Activated CD4-positive, alpha-beta T cell treated with anti-CD3 and anti-CD28 coated beads for 36 hours (primary cell): ENCODE measurements around the gene PTPN9. TPM values are rescaled to one million over a fixed set of nuclear protein-coding genes. Genes with fewer than 3 reads are reported as not detected.
A peak's percentile ranks its signal among the peaks of the same experiment; 100 is the strongest.
"Not testable (repeated sequence)": the region's sequence is repeated elsewhere in the genome, so short reads cannot be mapped to it uniquely, and the experiment has no call there.

ENCODE experiments used
- ATAC-seq: fragments of 200-7000 bp; cut with Tn5 transposase; one replicate; pipeline ENCODE4 v1.10.0; 2021; ENCODE audit warnings: mild to moderate bottlenecking, moderate library complexity
- CTCF ChIA-PET: fragments of 350-600 bp; sonication (Branson Sonifier 250); formaldehyde crosslinking; loops from one replicate; lab custom pipeline; 2021; ENCODE audit warnings: antibody characterized with exemption; lab: Charles Lee
- POLR2A ChIA-PET: fragments of 350-600 bp; sonication (Branson Sonifier 250); formaldehyde crosslinking; loops from one replicate; lab custom pipeline; 2021; ENCODE audit warnings: antibody characterized with exemption, inconsistent platforms; lab: Charles Lee
- DNase-seq: peaks from one replicate; pipeline ENCODE4 v3.0.0-alpha.2; 2020
- H3K27ac Mint-ChIP-seq: one replicate; pipeline ENCODE4 v1.8.0; 2021; ENCODE audit warnings: mixed read lengths
- H3K27me3 Mint-ChIP-seq: one replicate; pipeline ENCODE4 v1.8.0; 2021; ENCODE audit warnings: mixed read lengths
- H3K36me3 Mint-ChIP-seq: one replicate; pipeline ENCODE4 v1.8.0; 2021; ENCODE audit warnings: low read depth, mixed read lengths
- H3K4me1 Mint-ChIP-seq: one replicate; pipeline ENCODE4 v1.8.0; 2021; ENCODE audit warnings: mixed read lengths
- H3K4me3 Mint-ChIP-seq: one replicate; pipeline ENCODE4 v1.8.0; 2021; ENCODE audit warnings: mild to moderate bottlenecking, moderate library complexity, mixed read lengths
- H3K9me3 Mint-ChIP-seq: one replicate; pipeline ENCODE4 v1.8.0; 2021; ENCODE audit warnings: low read depth, mixed read lengths
- intact Hi-C, 2 experiments: fragments of 100-400 bp; cut with DNase I in 1 of 2; cut with micrococcal nuclease in 1 of 2; formaldehyde crosslinking; loops; one replicate each; pipeline versions ENCODE4 v1.14.2 to v1.15.1; 2022 to 2024; cut with DNase I, micrococcal nuclease
- total RNA-seq, 2 experiments: library from RNA; stranded (reverse); gene quantifications; one replicate each; pipeline ENCODE4 v1.2.3, GENCODE V29; 2021

PTPN9 gene
- total RNA-seq, 2 experiments from 2014 or later = 15.0 to 16.5 TPM

DNA sequence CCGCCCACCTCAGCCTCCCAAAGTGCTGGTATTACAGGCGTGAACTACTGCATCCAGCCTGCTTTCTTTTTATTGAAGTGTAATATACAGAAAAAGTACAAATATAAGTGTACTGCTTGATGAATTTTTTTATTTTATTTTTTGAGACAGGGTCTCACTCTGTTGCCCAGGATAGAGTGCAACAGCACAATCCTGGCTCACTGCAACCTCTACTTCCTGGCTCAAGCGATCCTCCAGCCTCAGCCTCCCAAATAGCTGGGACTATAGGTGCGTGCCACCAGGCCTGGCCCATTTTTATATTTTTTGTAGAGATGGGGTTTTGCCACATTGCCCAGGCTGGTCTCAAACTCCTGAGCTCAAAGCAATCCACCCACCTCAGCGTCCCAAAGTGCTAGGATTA, 3.8 kb upstream of the PTPN9 start:
- DNase-seq, ATAC-seq, H3K4me3 Mint-ChIP-seq, H3K4me1 Mint-ChIP-seq, intact Hi-C loops, H3K27ac Mint-ChIP-seq, H3K9me3 Mint-ChIP-seq, H3K27me3 Mint-ChIP-seq: not testable (repeated sequence)
- POLR2A ChIA-PET = interaction anchor here (1.2 kb wide), 1 partner anchor 57 kb away, joined by 3 read pairs; no protein-coding TSS in a partner anchor
- CTCF ChIA-PET = interaction anchor here (1.7 kb wide), 1 partner anchor 15 kb away, joined by 4 read pairs; no protein-coding TSS in a partner anchor
- peaks cover 12% of the 10 kb centered on the region for H3K36me3 Mint-ChIP-seq

DNA sequence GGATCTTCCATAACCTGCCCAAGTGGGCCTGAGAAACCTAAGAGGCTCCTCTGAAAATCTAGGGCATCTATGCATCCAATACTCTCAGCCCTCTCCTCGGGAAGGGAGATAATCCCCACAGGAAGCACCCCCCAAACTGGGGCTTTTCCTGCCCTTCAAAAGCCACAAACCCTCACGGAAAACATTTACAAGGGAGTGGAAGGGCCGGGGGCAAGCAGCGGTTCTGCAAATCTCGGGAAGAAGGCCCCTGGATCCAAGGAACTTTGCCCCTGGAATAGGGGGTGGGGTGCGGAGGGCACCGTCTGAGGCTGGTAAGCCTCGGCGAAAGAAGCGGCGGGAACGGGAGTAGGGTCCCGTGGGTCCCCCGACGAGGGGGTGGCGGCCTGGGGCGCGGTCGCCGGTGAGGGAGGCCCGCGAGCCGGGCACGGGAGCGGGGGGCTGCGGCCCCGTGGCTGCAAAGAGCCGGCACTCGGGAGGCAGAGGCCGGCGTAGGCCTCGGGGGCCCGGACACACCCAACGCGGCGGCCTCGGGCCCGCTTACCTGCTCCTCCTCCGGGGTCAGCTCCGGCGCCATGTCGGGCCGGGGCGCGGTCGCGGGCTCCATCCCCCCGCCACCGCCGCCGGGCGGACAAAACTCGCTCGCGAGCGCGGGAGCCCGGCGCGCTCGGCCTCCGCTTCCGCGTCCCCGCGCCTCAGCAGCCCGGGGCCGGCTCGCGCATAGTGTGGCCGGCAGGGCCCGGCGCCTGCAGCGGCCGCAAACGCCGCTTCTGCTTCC, 755 bp downstream of the PTPN9 start:
- peak overlapping the region; percentile 87 for H3K4me3 Mint-ChIP-seq
- peak; percentile 49 for ATAC-seq
- H3K9me3 Mint-ChIP-seq = no peaks in the 10 kb centered on the region
- no peaks in the 10 kb centered on the region for H3K27me3 Mint-ChIP-seq
- DNase-seq = peak; percentile 46
- CTCF ChIA-PET = interaction anchor here (0.7 to 1.4 kb wide), 6 partner anchors 10 to 60 kb away, joined by 3 to 6 read pairs (median 4); no protein-coding TSS in a partner anchor
- peak overlapping the region; percentile 94 for H3K27ac Mint-ChIP-seq
- POLR2A ChIA-PET = interaction anchor here (0.6 to 1.0 kb wide), 4 partner anchors 47 to 125 kb away, joined by 3 read pairs; partner anchors contain the start of genes IMP3 and SNUPN
- peaks cover 22% of the 10 kb centered on the region for H3K4me1 Mint-ChIP-seq
- peaks cover 3% of the 10 kb centered on the region for H3K36me3 Mint-ChIP-seq
- intact Hi-C loops = loop anchor here (1.0 to 5.0 kb wide), 5 partner anchors 60 to 1036 kb away; partner anchors contain the start of genes ARID3B (in 1 of the 2), C15orf39 (in 1 of the 2), MAN2C1 (in 1 of the 2) and SIN3A (in 1 of the 2)

DNA sequence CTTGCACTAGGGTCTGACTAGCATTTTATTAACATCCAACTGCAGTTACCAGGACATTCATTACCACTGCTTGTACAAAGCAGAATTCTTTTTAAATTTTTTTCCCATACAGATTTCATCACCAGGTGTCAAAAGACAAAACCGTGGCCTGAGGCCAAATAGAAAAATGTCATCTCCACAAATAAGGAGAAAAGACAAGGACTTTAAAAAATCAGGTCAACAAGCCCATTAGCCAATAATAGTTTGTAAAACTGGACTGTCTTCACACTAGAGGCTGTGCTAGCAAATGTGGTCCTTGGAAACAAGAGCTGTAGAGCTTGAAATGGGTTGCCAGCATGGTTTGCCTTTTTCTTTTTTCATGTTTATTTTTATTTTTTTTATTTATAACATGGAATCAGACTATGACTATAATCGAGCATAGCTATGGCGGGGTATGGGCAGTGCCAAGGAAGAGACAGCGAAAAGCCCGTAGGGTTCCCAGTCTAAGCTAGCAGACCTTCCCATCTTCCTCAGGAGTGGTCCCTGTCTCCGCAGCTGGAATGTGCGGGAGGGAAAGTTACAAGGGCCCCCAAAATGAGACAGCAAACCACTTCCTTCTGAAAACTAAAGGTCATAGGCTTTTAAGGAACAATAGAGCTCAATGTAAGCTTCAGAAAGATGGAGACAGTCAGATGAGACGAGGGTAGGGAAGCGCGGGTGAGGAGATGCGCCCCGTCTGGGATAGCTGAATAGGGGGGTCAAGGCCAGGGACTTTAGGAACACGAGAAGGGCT, 1.5 kb downstream of the PTPN9 start:
- peak; percentile 13 for DNase-seq
- Mint-ChIP-seq H3K4me1 (peaks cover 27% of the 10 kb centered on the region), H3K27me3 (no peaks in the 10 kb centered on the region), H3K36me3 (peaks cover 3% of the 10 kb centered on the region), H3K9me3 (no peaks in the 10 kb centered on the region), H3K4me3 (peak overlapping the region; percentile 87), H3K27ac (peak overlapping the region; percentile 94)
- POLR2A ChIA-PET = interaction anchor here (0.6 to 1.0 kb wide), 6 partner anchors 13 to 124 kb away, joined by 3 to 4 read pairs (median 3); partner anchors contain the start of genes IMP3 and SNUPN
- CTCF ChIA-PET = interaction anchor here (0.7 to 1.4 kb wide), 4 partner anchors 9 to 61 kb away, joined by 3 to 6 read pairs (median 4); no protein-coding TSS in a partner anchor
- intact Hi-C loops = loop anchor here (1.0 to 5.0 kb wide), 5 partner anchors 61 to 1035 kb away; partner anchors contain the start of genes ARID3B (in 1 of the 2), C15orf39 (in 1 of the 2), MAN2C1 (in 1 of the 2) and SIN3A (in 1 of the 2)
- no peak for ATAC-seq

DNA sequence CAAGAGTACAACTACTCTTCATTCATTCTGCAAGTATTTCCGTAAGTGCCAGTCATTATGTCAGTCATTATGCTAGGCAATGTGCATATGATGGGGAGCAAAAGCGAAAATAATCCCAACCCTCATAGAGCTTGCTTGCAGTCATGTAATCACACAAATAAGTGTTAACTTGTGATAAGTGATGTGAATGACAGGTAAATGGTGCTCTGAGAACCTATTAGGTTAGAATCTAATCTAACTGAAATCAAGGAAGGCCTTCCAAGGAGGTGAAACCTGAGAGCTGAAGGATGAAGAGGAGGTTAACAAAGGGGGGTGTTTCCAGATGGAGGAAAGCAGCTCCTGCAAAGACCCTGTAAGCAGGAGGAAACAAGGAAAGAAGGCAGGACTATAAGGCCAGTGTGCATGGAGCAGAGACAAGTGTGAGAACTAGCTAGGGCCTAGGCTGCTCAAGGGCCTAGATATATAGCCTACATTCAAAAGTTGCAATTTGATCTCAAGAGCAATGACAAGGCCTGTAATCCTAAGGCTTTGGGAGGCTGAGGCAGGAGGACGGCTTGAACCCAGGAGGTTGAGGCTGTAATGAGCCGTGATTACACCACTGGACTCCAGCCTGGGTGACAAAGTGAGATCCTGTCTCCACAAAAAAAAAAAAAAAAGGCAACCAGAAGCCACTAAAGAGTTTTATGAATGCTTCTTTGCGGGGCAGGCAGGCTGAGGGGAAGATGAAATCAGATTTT, 5.3 kb downstream of the PTPN9 start:
- peaks cover 21% of the 10 kb centered on the region for H3K4me1 Mint-ChIP-seq
- no peaks in the 10 kb centered on the region for H3K9me3 Mint-ChIP-seq
- no peak for DNase-seq
- ChIA-PET POLR2A (interaction anchor here (0.6 to 0.9 kb wide), 2 partner anchors 52 to 186 kb away, joined by 6 to 8 read pairs; partner anchors contain the start of gene SNUPN), CTCF (interaction anchor here (0.7 to 1.7 kb wide), 4 partner anchors 23 to 206 kb away, joined by 3 to 5 read pairs (median 4); partner anchors contain the start of gene MAN2C1)
- peak; percentile 39 for ATAC-seq
- intact Hi-C loops = no loop called here
- peak overlapping the region; percentile 40 for H3K27ac Mint-ChIP-seq
- H3K4me3 Mint-ChIP-seq = no peak overlapping the region
- H3K27me3 Mint-ChIP-seq = no peaks in the 10 kb centered on the region
- peaks cover 6% of the 10 kb centered on the region for H3K36me3 Mint-ChIP-seq

DNA sequence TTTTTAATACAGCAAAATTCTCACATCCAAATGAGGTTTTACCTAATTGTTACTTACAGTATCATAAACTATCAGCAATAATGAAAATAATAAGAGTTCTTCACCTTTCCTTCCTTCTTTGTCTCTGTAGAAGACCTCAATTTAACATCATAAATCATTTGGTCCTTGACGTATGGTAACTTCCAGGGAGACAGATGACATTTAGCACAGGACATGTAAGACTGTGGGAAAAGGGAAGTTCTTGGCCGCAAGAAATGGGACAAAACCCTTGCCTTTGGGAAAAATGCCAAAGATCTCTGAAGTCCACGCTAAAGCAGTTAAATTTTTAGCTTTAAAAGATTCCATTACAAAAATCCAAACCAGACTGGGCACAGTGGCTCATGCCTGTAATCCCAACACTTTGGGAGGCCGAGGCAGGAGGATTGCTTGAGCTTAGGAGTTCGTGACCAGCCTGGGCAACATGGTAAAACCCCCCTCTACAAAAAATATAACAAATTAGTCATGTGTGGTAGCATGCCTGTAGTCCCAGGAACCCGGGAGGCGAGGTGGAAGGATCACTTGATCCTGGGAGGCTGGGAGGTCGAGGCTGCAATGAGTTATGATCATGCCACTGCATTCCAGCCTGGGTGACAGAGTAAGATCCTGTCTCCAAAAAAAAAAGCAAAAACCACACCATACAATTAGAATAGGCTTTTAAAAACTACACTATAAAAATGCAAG, 8.8 kb downstream of the PTPN9 start:
- ChIA-PET CTCF (interaction anchor here (0.6 to 1.2 kb wide), 3 partner anchors 26 to 83 kb away, joined by 3 to 5 read pairs (median 4); no protein-coding TSS in a partner anchor), POLR2A (interaction anchor here (0.6 kb wide), 1 partner anchor 203 kb away, joined by 3 read pairs; no protein-coding TSS in a partner anchor)
- DNase-seq (no peak), ATAC-seq (no peak)
- H3K27me3 Mint-ChIP-seq = no peaks in the 10 kb centered on the region
- H3K4me1 Mint-ChIP-seq = peaks cover 20% of the 10 kb centered on the region
- H3K4me3 Mint-ChIP-seq = no peak overlapping the region
- no peak overlapping the region for H3K27ac Mint-ChIP-seq
- H3K9me3 Mint-ChIP-seq = no peaks in the 10 kb centered on the region
- intact Hi-C loops = no loop called here
- H3K36me3 Mint-ChIP-seq = peaks cover 2% of the 10 kb centered on the region

DNA sequence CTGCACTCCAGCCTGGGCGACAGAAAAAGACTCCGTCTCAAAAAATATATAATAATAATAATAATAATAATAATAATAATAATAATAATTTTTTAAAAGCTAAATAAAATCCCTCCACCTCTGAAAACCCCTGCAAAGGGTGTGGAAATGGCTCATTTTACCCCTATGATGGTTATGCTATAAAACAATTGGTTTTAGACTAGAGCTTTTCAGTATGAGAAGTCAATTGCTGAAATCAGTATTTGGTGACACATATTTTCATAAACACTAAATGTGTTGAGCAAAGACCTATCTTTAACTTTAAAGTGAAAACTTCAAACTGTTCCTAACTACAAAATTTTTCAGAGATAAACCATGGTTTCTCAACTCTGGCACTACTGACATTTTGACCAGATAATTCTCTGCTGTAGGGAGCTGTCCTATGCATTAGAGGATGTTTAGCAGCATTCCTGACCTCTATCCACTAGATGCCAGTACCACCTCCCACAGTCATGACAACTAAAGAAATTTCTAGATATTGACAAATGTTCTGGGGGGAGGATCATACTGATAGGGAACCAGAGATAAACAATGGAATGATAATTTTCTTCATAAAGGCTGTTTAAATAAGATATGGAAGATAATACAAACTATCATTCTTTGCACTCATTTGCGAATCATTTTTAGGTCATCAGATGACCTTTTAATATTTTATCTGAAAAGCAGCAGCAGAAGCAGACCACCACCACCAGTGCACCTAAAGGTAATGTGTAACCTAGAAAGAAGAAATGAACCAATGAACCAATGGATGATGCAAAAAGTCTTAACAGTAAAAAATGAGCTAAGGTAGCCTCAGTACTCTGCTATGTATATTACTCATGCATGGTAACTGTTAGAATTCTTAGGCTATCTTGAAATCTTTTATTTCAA, 13.8 kb downstream of the PTPN9 start:
- H3K4me1 Mint-ChIP-seq = peaks cover 5% of the 10 kb centered on the region
- no peak overlapping the region for H3K27ac Mint-ChIP-seq
- ChIA-PET CTCF (interaction anchor here (0.6 kb wide), 1 partner anchor 54 kb away, joined by 3 read pairs; no protein-coding TSS in a partner anchor), POLR2A (interaction anchor here (0.8 kb wide), 1 partner anchor 12 kb away, joined by 4 read pairs; no protein-coding TSS in a partner anchor)
- DNase-seq (no peak), ATAC-seq (peak; percentile 53)
- H3K27me3 Mint-ChIP-seq = no peaks in the 10 kb centered on the region
- H3K9me3 Mint-ChIP-seq = no peaks in the 10 kb centered on the region
- intact Hi-C loops = no loop called here
- peaks cover 2% of the 10 kb centered on the region for H3K36me3 Mint-ChIP-seq
- no peak overlapping the region for H3K4me3 Mint-ChIP-seq

DNA sequence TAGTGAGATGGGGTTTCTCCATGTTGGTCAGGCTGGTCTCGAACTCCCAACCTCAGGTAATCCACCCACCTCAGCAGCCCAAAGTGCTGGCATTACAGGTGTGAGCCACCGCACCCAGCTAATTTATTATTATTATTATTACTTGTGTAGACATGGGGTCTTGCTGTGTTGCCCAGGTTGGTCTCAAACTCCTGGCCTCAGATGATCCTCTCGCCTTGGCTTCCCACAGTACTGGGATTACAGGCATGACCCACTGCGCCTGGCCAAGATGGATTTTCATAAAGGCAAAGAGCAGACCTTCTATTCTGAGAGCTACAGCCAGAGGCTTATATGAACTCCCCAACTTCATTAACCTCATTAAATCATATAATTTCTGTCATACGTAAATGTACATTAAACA, 17.2 kb downstream of the PTPN9 start:
- ChIA-PET POLR2A (no interaction called here), CTCF (interaction anchor here (1.0 to 1.1 kb wide), 3 partner anchors 31 to 86 kb away, joined by 3 to 5 read pairs (median 3); partner anchors contain the start of gene SNX33)
- Mint-ChIP-seq H3K4me3 (no peak overlapping the region), H3K36me3 (peaks cover 3% of the 10 kb centered on the region), H3K9me3 (no peaks in the 10 kb centered on the region), H3K27ac (no peak overlapping the region), H3K27me3 (no peaks in the 10 kb centered on the region), H3K4me1 (peaks cover 5% of the 10 kb centered on the region)
- DNase-seq (no peak), ATAC-seq (no peak)
- intact Hi-C loops = no loop called here

DNA sequence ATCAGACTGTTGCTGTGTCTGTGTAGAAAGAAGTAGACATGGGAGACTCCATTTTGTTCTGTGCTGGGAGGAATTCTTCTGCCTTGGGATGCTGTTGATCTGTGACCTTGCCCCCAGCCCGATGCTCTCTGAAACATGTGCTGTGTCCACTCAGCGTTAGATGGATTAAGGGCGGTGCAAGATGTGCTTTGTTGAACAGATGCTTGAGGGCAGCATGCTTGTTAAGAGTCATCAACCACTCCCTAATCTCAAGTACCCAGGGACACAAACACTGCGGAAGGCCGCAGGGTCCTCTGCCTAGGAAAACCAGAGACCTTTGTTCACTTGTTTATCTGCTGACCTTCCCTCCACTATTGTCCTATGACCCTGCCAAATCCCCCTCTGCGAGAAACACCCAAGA, 19.8 kb downstream of the PTPN9 start:
- H3K27me3 Mint-ChIP-seq, DNase-seq, POLR2A ChIA-PET, H3K4me3 Mint-ChIP-seq, H3K4me1 Mint-ChIP-seq, H3K9me3 Mint-ChIP-seq, intact Hi-C loops, H3K27ac Mint-ChIP-seq, CTCF ChIA-PET, ATAC-seq, H3K36me3 Mint-ChIP-seq: not testable (repeated sequence)

DNA sequence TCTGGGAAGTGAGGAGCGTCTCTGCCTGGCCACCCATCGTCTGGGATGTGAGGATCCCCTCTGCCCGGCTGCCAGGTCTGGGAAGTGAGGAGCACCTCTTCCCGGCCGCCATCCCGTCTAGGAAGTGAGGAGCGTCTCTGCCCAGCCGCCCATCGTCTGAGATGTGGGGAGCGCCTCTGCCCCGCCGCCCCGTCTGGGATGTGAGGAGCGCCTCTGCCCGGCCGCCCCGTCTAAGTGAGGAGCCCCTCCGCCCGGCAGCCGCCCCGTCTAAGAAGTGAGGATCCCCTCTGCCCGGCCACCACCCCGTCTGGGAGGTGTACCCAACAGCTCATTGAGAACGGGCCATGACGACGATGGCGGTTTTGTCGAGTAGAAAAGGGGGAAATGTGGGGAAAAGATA, 20.2 kb downstream of the PTPN9 start:
- H3K27ac Mint-ChIP-seq, CTCF ChIA-PET, POLR2A ChIA-PET, intact Hi-C loops, H3K36me3 Mint-ChIP-seq, ATAC-seq, DNase-seq, H3K4me1 Mint-ChIP-seq, H3K4me3 Mint-ChIP-seq, H3K27me3 Mint-ChIP-seq, H3K9me3 Mint-ChIP-seq: not testable (repeated sequence)
